Pancreas (tissue), 10 donors: Measurements from ENCODE around the gene GLI3. TPM values are rescaled to one million over a fixed set of nuclear protein-coding genes. Genes with fewer than 3 reads are reported as not detected.

Experiments
- ATAC-seq, 4 donors: fragments of 200-7000 bp; cut with Tn5 transposase; one replicate each; pipeline versions ENCODE4 v1.8.0 to v1.9.1; 2020; ENCODE audit warnings: mild to moderate bottlenecking in 4 of 4, moderate library complexity in 4 of 4
- DNase-seq, 6 donors: peaks; one replicate each; pipeline ENCODE4 v3.0.0-alpha.2; 2020
- FAIRE-seq: peaks from 2 replicates; lab custom pipeline; 2012; peaks lifted over from hg19 to GRCh38; lab: Jason Lieb, UNC
- H3K27ac ChIP-seq, 4 donors: fragments of 200-600 bp; sonication (generic); 1 replicate in 3 of 4; 2 replicates in 1 of 4; pipeline versions ENCODE4 v1.5.0 to v1.8.0; 2020
- H3K27me3 ChIP-seq, 4 donors: fragments of 200-600 bp; one replicate each; pipeline ENCODE4 v1.8.0; 2021
- H3K36me3 ChIP-seq, 3 donors: fragments of 200-600 bp; sonication (generic) in 1 of 3; one replicate each; pipeline versions ENCODE4 v1.5.0 to v1.8.0; 2020 to 2021
- H3K4me1 ChIP-seq, 3 donors: fragments of 200-600 bp; one replicate each; pipeline ENCODE4 v1.8.0; 2021
- H3K4me3 ChIP-seq, 4 donors: fragments of 200-600 bp; sonication (generic) in 2 of 4; one replicate each; pipeline versions ENCODE4 v1.5.0 to v1.8.0; 2020 to 2021
- H3K9me3 ChIP-seq, 4 donors: fragments of 200-600 bp; one replicate each; pipeline ENCODE4 v1.8.0; 2021
- WGBS, 2 donors: extraction: QIAGEN DNeasy Blood & Tissue Kit; methylation state at CpG; one replicate each; pipeline ENCODE4 v1.1.7; 2013; 5-methylcytosine and 5-hydroxymethylcytosine counted together
- intact Hi-C, 3 donors: fragments of 100-400 bp; cut with DNase I; formaldehyde crosslinking; loops; one replicate each; pipeline versions ENCODE4 v1.11.1 to v1.14.2; 2022
- polyA plus RNA-seq, 2 donors: library from polyadenylated mRNA; stranded (reverse); fragments of 200-250 nt; gene quantifications; one replicate each; pipeline ENCODE4 v1.2.3, GENCODE V29; 2013
- total RNA-seq, 6 donors: library from RNA; stranded (reverse); fragmentation: NEBNext Ultra II Directional in 4 of 6; extraction: Animal tissue kit (Norgen Biotek cat#: 25700) in 4 of 6; gene quantifications; one replicate each; pipeline versions ENCODE4 v1.2.1 to v1.2.4, GENCODE V29; 2021 to 2023
- TF ChIP-seq, protein P1 (sequence below), 4 donors: fragments of 200-600 bp; sonication (generic) in 3 of 4; IDR thresholded peaks; one replicate each; pipeline versions ENCODE4 v1.5.0 to v1.8.0; 2021; ENCODE audit warnings: antibody characterized with exemption in 4 of 4
- donor health status: healthy with polysubstance abuse.
- donor health status: DM: no; HTN: no; CAD: no; lungs with moderate emphysema.
- donor health status: DM: no; HTN: no; CAD: no.
- donor health status: control.
- donor health status: control.
- donor health status: Bipolar disorder and iron deficiency.
- donor health status: DM: yes; HTN: yes; CAD: no.
- donor health status: DM: no; HTN: no; CAD: no.
- donor health status: DM: no; HTN: no; CAD: no.
- donor health status: DM: yes; HTN: yes; CAD: no.

The GLI3 gene
- total RNA-seq (1 to 10 TPM in 5 of 6 donors, under 1 TPM in 1; 0.51 to 6.2 (median 2.2) TPM), polyA plus RNA-seq (under 1 TPM; 0.38 to 0.54 TPM)

DNA sequence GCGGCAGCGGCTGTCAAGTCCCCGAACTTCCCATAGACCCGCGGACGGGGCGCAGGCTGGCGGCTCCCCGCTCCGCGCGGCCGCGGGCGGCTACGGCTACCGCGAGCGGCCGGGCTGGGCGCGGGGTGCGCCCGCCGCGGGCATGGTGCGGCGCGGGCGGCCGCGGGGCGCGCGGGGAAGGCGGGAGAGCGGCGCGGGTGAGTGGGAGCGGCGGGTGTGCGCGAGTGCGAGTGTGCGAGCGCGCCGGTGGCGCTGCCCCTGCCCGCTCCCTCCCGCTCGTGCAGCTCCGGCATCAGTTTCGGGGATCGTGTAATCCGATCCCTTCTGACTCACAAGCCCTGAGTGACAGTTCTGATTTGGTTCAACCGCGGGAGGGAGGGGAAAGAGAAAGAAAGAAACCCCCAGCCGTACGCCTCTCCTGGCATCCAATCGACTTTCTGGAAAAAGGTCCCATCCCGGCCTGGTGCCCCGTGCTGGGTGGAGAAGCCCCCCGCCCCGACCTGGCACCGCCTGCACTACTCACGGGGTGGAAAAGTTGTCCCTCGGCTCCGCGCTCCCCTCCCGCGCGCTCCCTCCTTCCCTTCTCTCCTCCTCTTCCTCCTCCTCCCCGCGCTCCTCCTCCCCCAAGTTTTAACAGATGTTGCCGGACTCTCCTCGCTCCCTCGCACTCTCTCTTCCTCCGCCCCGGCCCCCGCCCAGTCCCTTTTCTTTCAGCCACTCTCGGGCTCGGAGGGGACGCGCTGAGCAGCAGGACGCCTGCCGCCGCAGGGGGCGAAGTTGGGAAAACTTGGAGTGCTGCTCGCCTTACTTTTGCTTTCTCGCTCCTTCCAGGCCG, at the start of gene GLI3:
Gene GLI3 (minus strand): TSS at position 234 of the 835 bp plus-strand sequence. CDS start 13,956 bp downstream, outside the sequence.
- Histone ChIP-seq H3K4me3 (peak within 1 kb of the TSS; percentile 53 to 74 (median 65)), H3K4me1 (no peaks in the 10 kb centered on the region), H3K27ac (peak within 1 kb of the TSS in 3 of 4 donors; percentile 33 to 41 (median 41)), H3K9me3 (no peaks in the 10 kb centered on the region), H3K36me3 (no peaks in the 10 kb centered on the region), H3K27me3 (peaks cover 0 to 12% (median 3%) of the 10 kb centered on the region in 4 donors)
- peak; percentile 49 to 72 (median 66) for DNase-seq
- intact Hi-C loops, result no loop called here
- no peak for FAIRE-seq
- peak; percentile 83 to 86 (median 85) for ATAC-seq
- WGBS, 2 donors, result 0 to 1% methylated on average over 59 to 92 of the region's 92 CpGs
- TF ChIP-seq, protein P1, sequence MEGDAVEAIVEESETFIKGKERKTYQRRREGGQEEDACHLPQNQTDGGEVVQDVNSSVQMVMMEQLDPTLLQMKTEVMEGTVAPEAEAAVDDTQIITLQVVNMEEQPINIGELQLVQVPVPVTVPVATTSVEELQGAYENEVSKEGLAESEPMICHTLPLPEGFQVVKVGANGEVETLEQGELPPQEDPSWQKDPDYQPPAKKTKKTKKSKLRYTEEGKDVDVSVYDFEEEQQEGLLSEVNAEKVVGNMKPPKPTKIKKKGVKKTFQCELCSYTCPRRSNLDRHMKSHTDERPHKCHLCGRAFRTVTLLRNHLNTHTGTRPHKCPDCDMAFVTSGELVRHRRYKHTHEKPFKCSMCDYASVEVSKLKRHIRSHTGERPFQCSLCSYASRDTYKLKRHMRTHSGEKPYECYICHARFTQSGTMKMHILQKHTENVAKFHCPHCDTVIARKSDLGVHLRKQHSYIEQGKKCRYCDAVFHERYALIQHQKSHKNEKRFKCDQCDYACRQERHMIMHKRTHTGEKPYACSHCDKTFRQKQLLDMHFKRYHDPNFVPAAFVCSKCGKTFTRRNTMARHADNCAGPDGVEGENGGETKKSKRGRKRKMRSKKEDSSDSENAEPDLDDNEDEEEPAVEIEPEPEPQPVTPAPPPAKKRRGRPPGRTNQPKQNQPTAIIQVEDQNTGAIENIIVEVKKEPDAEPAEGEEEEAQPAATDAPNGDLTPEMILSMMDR (IDR thresholded peaks at IDR 0.05), result no peak

DNA sequence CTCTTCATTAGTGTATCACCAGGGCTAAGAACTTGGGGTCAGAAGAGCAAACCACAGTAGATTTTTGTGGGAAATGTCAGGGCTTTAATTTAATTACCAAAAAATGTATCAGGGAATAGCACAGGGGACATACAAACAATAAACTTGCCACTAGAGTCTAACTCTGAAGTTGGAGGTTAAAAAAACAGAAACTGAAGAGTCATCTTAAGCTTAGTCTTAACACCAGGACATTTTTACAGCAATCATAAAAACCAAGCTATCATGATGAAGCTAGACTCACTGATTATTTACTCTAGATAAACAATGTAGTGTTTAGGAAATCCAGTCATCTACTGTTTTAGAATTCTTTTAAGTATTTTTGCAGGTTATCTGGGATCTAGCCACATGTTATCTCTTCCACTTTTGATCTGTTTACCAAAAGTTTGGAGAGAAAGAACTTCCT, 48.4 kb upstream of the GLI3 start:
- Histone ChIP-seq H3K27me3 (no peaks in the 10 kb centered on the region), H3K4me3 (no peak overlapping the region), H3K27ac (no peak overlapping the region), H3K4me1 (no peaks in the 10 kb centered on the region), H3K36me3 (no peaks in the 10 kb centered on the region), H3K9me3 (no peaks in the 10 kb centered on the region)
- intact Hi-C loops, result no loop called here
- TF ChIP-seq, protein P1 (IDR thresholded peaks at IDR 0.05), result no peak
- ATAC-seq, result no peak
- no peak for DNase-seq
- FAIRE-seq, result no peak

DNA sequence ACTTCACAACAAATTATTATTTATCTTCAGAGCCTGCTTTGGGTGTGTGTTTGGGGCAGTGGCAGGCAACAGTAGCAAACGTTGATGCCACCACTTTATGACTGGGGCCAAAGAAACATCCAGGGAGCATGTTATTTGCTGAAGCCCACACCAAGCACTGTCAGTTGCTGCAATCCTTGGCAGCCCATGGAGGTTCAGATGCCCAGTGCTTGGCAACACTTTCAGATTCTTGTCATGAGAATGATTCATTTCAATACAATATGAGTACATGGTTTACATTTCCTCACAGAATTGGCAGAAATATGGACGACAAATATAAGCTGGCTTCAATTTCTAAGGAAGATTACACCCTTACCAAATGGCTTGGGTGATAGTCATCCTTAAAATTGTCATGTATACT, 46.5 kb upstream of the GLI3 start:
- H3K4me3 ChIP-seq, result no peak overlapping the region
- FAIRE-seq (no peak), DNase-seq (no peak), ATAC-seq (no peak)
- 18 to 26% methylated on average over 2 of the region's 2 CpGs for WGBS, 2 donors
- H3K9me3 ChIP-seq, result no peaks in the 10 kb centered on the region
- intact Hi-C loops, result no loop called here
- TF ChIP-seq, protein P1 (IDR thresholded peaks at IDR 0.05), result no peak
- H3K4me1 ChIP-seq, result no peaks in the 10 kb centered on the region
- no peak overlapping the region for H3K27ac ChIP-seq
- H3K36me3 ChIP-seq, result no peaks in the 10 kb centered on the region
- no peaks in the 10 kb centered on the region for H3K27me3 ChIP-seq

DNA sequence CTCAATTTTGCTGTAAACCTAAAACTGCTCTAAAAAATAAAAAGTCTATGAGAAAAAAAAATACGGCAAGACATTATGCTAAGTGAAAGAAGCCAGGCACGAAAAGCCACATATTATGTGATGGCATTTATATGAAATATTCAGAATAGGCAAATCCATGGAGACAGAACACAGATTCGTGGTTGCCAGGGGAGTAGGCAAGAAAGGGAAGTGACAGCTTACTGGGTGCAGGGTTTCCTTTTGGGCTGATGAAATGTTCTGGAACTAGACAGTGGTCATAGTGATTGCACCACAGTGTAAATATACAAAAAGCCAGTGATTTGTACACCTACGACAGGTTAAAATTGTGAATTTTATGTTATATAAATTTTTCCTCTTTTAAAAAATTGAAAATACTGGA, 41.3 kb upstream of the GLI3 start:
- Histone ChIP-seq H3K4me1 (no peaks in the 10 kb centered on the region), H3K9me3 (no peaks in the 10 kb centered on the region), H3K4me3 (no peak overlapping the region), H3K36me3 (no peaks in the 10 kb centered on the region), H3K27ac (no peak overlapping the region), H3K27me3 (no peaks in the 10 kb centered on the region)
- FAIRE-seq (no peak), ATAC-seq (no peak), DNase-seq (no peak)
- WGBS, 2 donors, result 61 to 63% methylated on average over 4 of the region's 4 CpGs
- intact Hi-C loops, result no loop called here
- TF ChIP-seq, protein P1 (IDR thresholded peaks at IDR 0.05), result no peak

DNA sequence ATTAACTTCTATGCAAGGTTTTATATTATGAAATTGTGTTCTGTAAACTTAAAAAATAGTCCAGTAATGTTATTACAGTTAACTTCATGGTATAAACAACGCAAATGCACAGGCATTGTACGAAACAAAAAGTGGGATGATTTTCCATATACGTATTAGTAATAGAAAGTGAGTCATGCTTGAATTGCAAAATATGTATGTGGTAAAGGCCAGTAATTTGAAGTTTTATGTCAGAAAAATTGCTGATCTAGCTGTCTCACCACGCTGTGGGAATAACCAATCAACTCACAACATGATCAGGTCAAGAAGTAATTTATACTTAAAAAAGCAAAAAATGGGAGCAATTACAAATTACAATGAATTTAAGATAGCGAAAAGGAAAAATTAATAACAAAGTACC, 37.0 kb upstream of the GLI3 start:
- ATAC-seq (no peak), FAIRE-seq (no peak), DNase-seq (no peak)
- no peaks in the 10 kb centered on the region for H3K36me3 ChIP-seq
- 73 to 77% methylated on average over 5 of the region's 5 CpGs for WGBS, 2 donors
- TF ChIP-seq, protein P1 (IDR thresholded peaks at IDR 0.05), result no peak
- intact Hi-C loops, result no loop called here
- H3K27me3 ChIP-seq, result no peaks in the 10 kb centered on the region
- H3K27ac ChIP-seq, result no peak overlapping the region
- H3K4me1 ChIP-seq, result no peaks in the 10 kb centered on the region
- H3K9me3 ChIP-seq, result no peaks in the 10 kb centered on the region
- no peak overlapping the region for H3K4me3 ChIP-seq
